MCF 10A (cell line): ENCODE results near the gene RASGEF1B. TPM values are rescaled to one million over a fixed set of nuclear protein-coding genes. Genes with fewer than 3 reads are reported as not detected.

Source experiments
- BruUV-seq: library from RNA; stranded (reverse); fragments of 400-500 nt; replicated peaks from 2 replicates; lab custom pipeline; 2021; lab: Mats Ljungman, UMichigan
- CTCF ChIA-PET: fragments of 300-600 bp; sonication (Branson Sonifier 250); formaldehyde crosslinking; extraction: SDS; loops from one replicate; lab custom pipeline; 2021; ENCODE audit warnings: antibody characterized with exemption, inconsistent platforms; lab: Yijun Ruan, JAX
- POLR2A ChIA-PET: fragments of 300-600, 350-650 bp; sonication (Branson Sonifier 250); formaldehyde crosslinking; extraction: SDS; loops from one replicate; lab custom pipeline; 2020; ENCODE audit warnings: antibody characterized with exemption, inconsistent platforms; lab: Yijun Ruan, JAX
- DNase-seq: peaks from one replicate; pipeline ENCODE4 v3.0.0-alpha.2; 2018; ENCODE audit not compliant: unreplicated experiment
- H3K27ac Mint-ChIP-seq: one replicate; pipeline ENCODE4 v1.8.0; 2022; ENCODE audit warnings: mild to moderate bottlenecking, low read depth, mixed read lengths; ENCODE audit not compliant: unreplicated experiment
- H3K27me3 Mint-ChIP-seq: one replicate; pipeline ENCODE4 v1.8.0; 2022; ENCODE audit warnings: mixed read lengths; ENCODE audit not compliant: insufficient read depth, unreplicated experiment
- H3K36me3 Mint-ChIP-seq: one replicate; pipeline ENCODE4 v1.8.0; 2022; ENCODE audit warnings: mild to moderate bottlenecking, moderate library complexity, mixed read lengths; ENCODE audit not compliant: insufficient read depth, unreplicated experiment
- H3K4me1 Mint-ChIP-seq: one replicate; pipeline ENCODE4 v1.8.0; 2022; ENCODE audit warnings: mixed read lengths; ENCODE audit not compliant: insufficient read depth, unreplicated experiment
- H3K4me3 Mint-ChIP-seq: one replicate; pipeline ENCODE4 v1.8.0; 2022; ENCODE audit warnings: mild to moderate bottlenecking, moderate library complexity, mixed read lengths; ENCODE audit not compliant: unreplicated experiment
- H3K9me3 Mint-ChIP-seq: one replicate; pipeline ENCODE4 v1.8.0; 2022; ENCODE audit warnings: mixed read lengths; ENCODE audit not compliant: unreplicated experiment
- CTCF ChIP-seq: fragments of 200-600 bp; IDR thresholded peaks from one replicate; pipeline ENCODE4 v1.8.0; 2022; ENCODE audit warnings: antibody characterized with exemption, mild to moderate bottlenecking; ENCODE audit not compliant: unreplicated experiment
- intact Hi-C: fragments of 100-400 bp; cut with micrococcal nuclease; formaldehyde crosslinking; loops from 2 replicates; pipeline ENCODE4 v1.14.1; 2022
- total RNA-seq: library from RNA; stranded (reverse); gene quantifications from 2 replicates; pipeline ENCODE4 v1.2.3, GENCODE V29; 2022

The RASGEF1B gene
- total RNA-seq, 1 experiment from 2014 or later, result 5.4 TPM

GRCh38 chr4:81436096-81436495, 35.6 kb downstream of the RASGEF1B start:
- Mint-ChIP-seq H3K27me3 (no peaks in the 10 kb centered on the region), H3K4me3 (no peak overlapping the region), H3K27ac (no peak overlapping the region), H3K36me3 (no peaks in the 10 kb centered on the region), H3K4me1 (no peaks in the 10 kb centered on the region), H3K9me3 (no peaks in the 10 kb centered on the region)
- POLR2A ChIA-PET, result interaction anchor here (0.5 to 2.5 kb wide), 11 partner anchors 9 to 997 kb away, joined by 3 to 17 read pairs (median 5); partner anchors contain the start of gene RASGEF1B
- TF ChIP-seq CTCF, result no peak
- CTCF ChIA-PET, result interaction anchor here (0.6 to 1.5 kb wide), 4 partner anchors 10 to 849 kb away, joined by 3 to 5 read pairs (median 4); no protein-coding TSS in a partner anchor
- DNase-seq, result peak; percentile 25
- intact Hi-C loops, result no loop called here
- BruUV-seq, result no TSS peak

- H3K27me3 Mint-ChIP-seq, result no peaks in the 10 kb centered on the region
- H3K36me3 Mint-ChIP-seq, result no peaks in the 10 kb centered on the region
- no TSS peak for BruUV-seq
- no peak for DNase-seq
- CTCF ChIA-PET, result interaction anchor here (0.7 to 2.5 kb wide), 2 partner anchors 34 to 935 kb away, joined by 3 to 7 read pairs; no protein-coding TSS in a partner anchor
- H3K4me3 Mint-ChIP-seq, result no peak overlapping the region
- intact Hi-C loops, result no loop called here
- no peak overlapping the region for H3K27ac Mint-ChIP-seq
- no peak for TF ChIP-seq CTCF
- H3K9me3 Mint-ChIP-seq, result no peaks in the 10 kb centered on the region
- H3K4me1 Mint-ChIP-seq, result peaks cover 5% of the 10 kb centered on the region
- POLR2A ChIA-PET, result interaction anchor here (0.6 to 3.3 kb wide), 4 partner anchors 12 to 835 kb away, joined by 3 to 8 read pairs (median 4); no protein-coding TSS in a partner anchor
These were observed 38.9 kb downstream of the RASGEF1B start for GRCh38 chr4:81432825-81433224.

GRCh38 chr4:81431971-81432370, 39.7 kb downstream of the RASGEF1B start:
- Mint-ChIP-seq H3K4me1 (peaks cover 13% of the 10 kb centered on the region), H3K27ac (no peak overlapping the region), H3K9me3 (no peaks in the 10 kb centered on the region), H3K27me3 (no peaks in the 10 kb centered on the region), H3K4me3 (no peak overlapping the region), H3K36me3 (no peaks in the 10 kb centered on the region)
- no peak for TF ChIP-seq CTCF
- ChIA-PET POLR2A (interaction anchor here (0.8 to 3.3 kb wide), 2 partner anchors 11 to 836 kb away, joined by 4 to 8 read pairs; no protein-coding TSS in a partner anchor), CTCF (interaction anchor here (2.5 kb wide), 1 partner anchor 35 kb away, joined by 7 read pairs; no protein-coding TSS in a partner anchor)
- DNase-seq, result no peak
- BruUV-seq, result no TSS peak
- intact Hi-C loops, result no loop called here

GRCh38 chr4:81429607-81430006, 42.1 kb downstream of the RASGEF1B start:
- H3K27ac Mint-ChIP-seq, result no peak overlapping the region
- POLR2A ChIA-PET, result interaction anchor here (0.9 kb wide), 1 partner anchor 38 kb away, joined by 3 read pairs; no protein-coding TSS in a partner anchor
- H3K4me3 Mint-ChIP-seq, result no peak overlapping the region
- no peaks in the 10 kb centered on the region for H3K36me3 Mint-ChIP-seq
- no peak for DNase-seq
- peaks cover 16% of the 10 kb centered on the region for H3K4me1 Mint-ChIP-seq
- no peaks in the 10 kb centered on the region for H3K9me3 Mint-ChIP-seq
- no peak for TF ChIP-seq CTCF
- intact Hi-C loops, result no loop called here
- no TSS peak for BruUV-seq
- no peaks in the 10 kb centered on the region for H3K27me3 Mint-ChIP-seq
- CTCF ChIA-PET, result interaction anchor here (1.4 kb wide), 1 partner anchor 14 kb away, joined by 3 read pairs; no protein-coding TSS in a partner anchor
